Measurements from ENCODE around the gene RND1. TPM values are rescaled to one million over a fixed set of nuclear protein-coding genes. Genes with fewer than 3 reads are reported as not detected.

Gene RND1
- total and polyA plus RNA-seq, 2 of the 8 experiments (the other 6 are each of a cell fraction or from before 2014, with no cell fraction given), result 15.8 to 17.1 TPM

DNA sequence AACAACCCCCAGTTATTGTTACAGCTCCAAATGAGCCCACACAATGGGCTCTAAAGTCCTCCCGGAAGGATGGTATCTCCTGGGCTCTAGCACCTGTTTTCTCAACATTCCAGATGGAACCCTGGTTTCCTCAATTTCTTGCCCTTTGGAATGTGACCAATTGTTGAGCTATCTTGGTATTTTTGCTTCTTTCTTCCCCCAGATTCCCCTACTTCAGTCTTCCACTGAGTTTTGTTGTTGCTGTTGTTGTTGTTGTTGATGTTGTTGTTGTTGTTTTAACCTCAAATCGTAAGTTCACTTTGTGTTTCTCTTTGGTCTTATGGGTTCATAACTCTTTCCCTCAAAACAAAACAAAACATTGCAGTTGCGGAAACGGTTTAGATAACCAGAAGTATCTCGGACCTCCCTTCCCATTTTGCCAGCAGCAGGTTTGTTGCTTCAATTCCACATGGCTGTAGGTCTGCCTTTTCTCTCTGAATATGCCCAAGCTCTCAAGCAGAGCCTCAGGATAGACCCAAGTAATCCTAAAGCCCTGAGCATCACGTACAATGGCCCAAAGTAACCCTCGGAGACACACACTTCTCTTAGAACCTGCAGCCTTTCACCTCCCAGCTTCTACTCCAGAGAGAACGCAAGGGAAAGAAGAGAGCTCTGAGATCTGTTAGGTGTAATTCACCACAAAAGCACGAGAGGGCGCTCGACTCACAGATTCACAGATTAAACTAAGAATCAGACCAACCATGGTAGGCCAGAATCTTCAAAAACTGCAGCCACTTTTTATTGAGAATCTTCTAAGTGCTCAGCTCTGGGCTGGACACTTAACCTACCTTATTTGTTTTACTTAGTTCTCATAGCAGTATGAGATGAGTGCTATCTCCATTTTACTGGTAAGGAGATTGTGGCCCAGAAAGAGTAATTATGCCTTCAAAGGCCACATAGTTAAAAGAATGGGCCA, 12.7 kb downstream of the RND1 start:
- Histone ChIP-seq H3K79me2 (ENCODE audit: control insufficient read depth in 1 of 2, insufficient read depth in 2 of 2, low read length in 2 of 2) (peaks cover 11 to 35% of the 10 kb centered on the region in 2 experiments), H3K4me3 (ENCODE audit: extremely low read depth in 1 of 4, insufficient read depth in 2 of 4, low read depth in 3 of 4, low read length in 4 of 4) (peak overlapping the region; percentile 48 to 100 (median 98); a peak in 6 of 8 replicates), H3K14ac (ENCODE audit: insufficient read length) (no peak overlapping the region), H4K5ac (ENCODE audit: insufficient read length, low read depth, low read length) (peak overlapping the region; percentile 45), H4K20me1 (replicated peaks in 1 of 2; ENCODE audit: control insufficient read depth in 1 of 2, insufficient read depth in 2 of 2, low read length in 2 of 2) (peaks cover 2 to 7% of the 10 kb centered on the region in 2 experiments), H3K9me3 (ENCODE audit: insufficient read depth in 2 of 2, low read depth in 1 of 2, low read length in 1 of 2) (no peaks in the 10 kb centered on the region), H3K36me3 (ENCODE audit: control insufficient read depth in 2 of 4, insufficient read depth in 4 of 4, low read length in 3 of 4) (peaks cover 2 to 12% (median 7%) of the 10 kb centered on the region in 4 experiments; a peak in 6 of 8 replicates), H2BK5ac (ENCODE audit: low read depth, low read length) (peak overlapping the region; percentile 32; the same call in 1 of the 2 replicates), H3K4ac (replicated peaks; ENCODE audit: insufficient read length, low read depth, low read length) (peak overlapping the region; percentile 64), H3K18ac (ENCODE audit: extremely low read depth, low read length) (no peak overlapping the region), H2BK20ac (ENCODE audit: low read length) (peak overlapping the region; percentile 53; the same call in 1 of the 2 replicates), H4K8ac (ENCODE audit: extremely low read depth, insufficient read depth, low read length) (no peak overlapping the region), H2AFZ (ENCODE audit: low read length) (peak overlapping the region; percentile 64; the same call in 1 of the 2 replicates), H2AK5ac (ENCODE audit: low read depth, low read length) (no peak overlapping the region), H3K27me3 (replicated peaks in 1 of 4; ENCODE audit: control insufficient read depth in 3 of 4, extremely low read depth in 1 of 4, insufficient read depth in 3 of 4, low read length in 3 of 4) (no peaks in the 10 kb centered on the region), H3K4me1 (replicated peaks in 1 of 4; ENCODE audit: control insufficient read depth in 3 of 4, insufficient read depth in 4 of 4, low read length in 3 of 4) (peaks cover 0 to 10% (median 7%) of the 10 kb centered on the region in 4 experiments; a peak in 5 of 7 replicates), H3K23me2 (ENCODE audit: low read depth, low read length) (peaks cover 3% of the 10 kb centered on the region; the same call in 1 of the 2 replicates), H3K56ac (replicated peaks; ENCODE audit: insufficient read length, low read depth, low read length) (no peak overlapping the region), H3K4me2 (ENCODE audit: insufficient read depth in 1 of 2, low read depth in 2 of 2, low read length in 2 of 2) (peak overlapping the region; percentile 66 to 68), H3K9ac (replicated peaks in 1 of 4; ENCODE audit: extremely low read depth in 1 of 4, low read depth in 3 of 4, low read length in 3 of 4) (peak overlapping the region in 2 of 4 experiments; percentile 6 to 25; a peak in 2 of 7 replicates), H4K91ac (replicated peaks; ENCODE audit: insufficient read length, low read length) (no peak overlapping the region), H3K27ac (ENCODE audit: low read depth, low read length) (peak overlapping the region; percentile 23; the same call in 1 of the 2 replicates), H2BK120ac (replicated peaks; ENCODE audit: low read depth, low read length) (no peak overlapping the region), H2BK12ac (ENCODE audit: low read depth, low read length) (peak overlapping the region; percentile 77), H3K79me1 (ENCODE audit: low read depth, low read length) (peaks cover 3% of the 10 kb centered on the region; the same call in 1 of the 2 replicates), H2BK15ac (ENCODE audit: low read length) (peak overlapping the region; percentile 95), H3K23ac (ENCODE audit: insufficient read length) (no peak overlapping the region)
- FAIRE-seq (peak; percentile 81), DNase-seq (ENCODE audit: low read depth in 1 of 2, low spot score in 2 of 2) (peak; percentile 49 to 94)
- ChIA-PET CTCF (ENCODE audit: partially characterized antibody) (interaction anchor here (0.7 to 26.4 kb wide), 37 partner anchors 9 to 1015 kb away, joined by 3 to 678 read pairs (median 5); partner anchors contain the start of genes FKBP11, RND1 and WNT1), POLR2A (ENCODE audit: partially characterized antibody) (interaction anchor here (0.5 to 22.9 kb wide), 16 partner anchors 11 to 182 kb away, joined by 3 to 651 read pairs (median 4); partner anchors contain the start of genes ARF3, FKBP11 and RND1)
- 31% methylated on average over 11 of the region's 11 CpGs; no CpG with 5 or more reads in 1 of the 2 experiments for WGBS, 2 experiments (ENCODE audit: extremely low coverage in 1 of 2, insufficient coverage in 1 of 2, insufficient read length in 1 of 2, insufficient replicate concordance in 2 of 2, low coverage in 1 of 2, low lambda C conversion rate in 2 of 2, missing lambda C conversion rate in 1 of 2)
- TF ChIP-seq, protein P1, sequence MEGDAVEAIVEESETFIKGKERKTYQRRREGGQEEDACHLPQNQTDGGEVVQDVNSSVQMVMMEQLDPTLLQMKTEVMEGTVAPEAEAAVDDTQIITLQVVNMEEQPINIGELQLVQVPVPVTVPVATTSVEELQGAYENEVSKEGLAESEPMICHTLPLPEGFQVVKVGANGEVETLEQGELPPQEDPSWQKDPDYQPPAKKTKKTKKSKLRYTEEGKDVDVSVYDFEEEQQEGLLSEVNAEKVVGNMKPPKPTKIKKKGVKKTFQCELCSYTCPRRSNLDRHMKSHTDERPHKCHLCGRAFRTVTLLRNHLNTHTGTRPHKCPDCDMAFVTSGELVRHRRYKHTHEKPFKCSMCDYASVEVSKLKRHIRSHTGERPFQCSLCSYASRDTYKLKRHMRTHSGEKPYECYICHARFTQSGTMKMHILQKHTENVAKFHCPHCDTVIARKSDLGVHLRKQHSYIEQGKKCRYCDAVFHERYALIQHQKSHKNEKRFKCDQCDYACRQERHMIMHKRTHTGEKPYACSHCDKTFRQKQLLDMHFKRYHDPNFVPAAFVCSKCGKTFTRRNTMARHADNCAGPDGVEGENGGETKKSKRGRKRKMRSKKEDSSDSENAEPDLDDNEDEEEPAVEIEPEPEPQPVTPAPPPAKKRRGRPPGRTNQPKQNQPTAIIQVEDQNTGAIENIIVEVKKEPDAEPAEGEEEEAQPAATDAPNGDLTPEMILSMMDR (IDR thresholded peaks at IDR 0.05; ENCODE audit: control extremely low read depth in 1 of 3, insufficient read depth in 1 of 3, low read depth in 1 of 3, low read length in 3 of 3), result peak in 2 of 3 experiments; percentile 81 to 91; a peak in 3 of 4 replicates
- TF ChIP-seq RAD21 (IDR thresholded peaks at IDR 0.05 in 1 of 2, conservative IDR thresholded peaks at IDR 0.05 in 1 of 2; ENCODE audit: low read depth in 2 of 2, low read length in 2 of 2), result peak; percentile 93 to 95
- TF ChIP-seq YY1 (IDR thresholded peaks at IDR 0.05; ENCODE audit: low read depth, low read length), result 0 out of 2 replicates have a peak, but pooled peaks have one; percentile 35
- no peak for TF ChIP-seq TEAD4 (IDR thresholded peaks at IDR 0.05; ENCODE audit: low read depth, low read length)
- TF ChIP-seq, protein P2, sequence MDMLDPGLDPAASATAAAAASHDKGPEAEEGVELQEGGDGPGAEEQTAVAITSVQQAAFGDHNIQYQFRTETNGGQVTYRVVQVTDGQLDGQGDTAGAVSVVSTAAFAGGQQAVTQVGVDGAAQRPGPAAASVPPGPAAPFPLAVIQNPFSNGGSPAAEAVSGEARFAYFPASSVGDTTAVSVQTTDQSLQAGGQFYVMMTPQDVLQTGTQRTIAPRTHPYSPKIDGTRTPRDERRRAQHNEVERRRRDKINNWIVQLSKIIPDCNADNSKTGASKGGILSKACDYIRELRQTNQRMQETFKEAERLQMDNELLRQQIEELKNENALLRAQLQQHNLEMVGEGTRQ (IDR thresholded peaks at IDR 0.05; ENCODE audit: low read length), result no peak
